MM.1S (cell line): ENCODE measurements around the gene SNRK.

Experiments used
- DNase-seq: peaks from one replicate; pipeline ENCODE4 v3.0.0-alpha.2; 2015
- H2AFZ ChIP-seq: fragments of 300-600 bp; sonication (generic); 2 replicates; pipeline ENCODE4 v1.6.0; 2016; ENCODE audit warnings: antibody characterized with exemption, low read length
- H3F3A ChIP-seq: fragments of 300-600 bp; sonication (generic); 2 replicates; pipeline ENCODE4 v1.6.1; 2016; ENCODE audit warnings: mild to moderate bottlenecking, antibody characterized with exemption, low read length, moderate library complexity, mixed read lengths; ENCODE audit not compliant: insufficient read depth
- H3K27ac ChIP-seq: fragments of 300-600 bp; sonication (generic); 2 replicates; pipeline ENCODE4 v1.5.1; 2016; ENCODE audit warnings: mild to moderate bottlenecking, low read length
- H3K27me3 ChIP-seq: fragments of 300-600 bp; sonication (generic); replicated peaks from 2 replicates; pipeline ENCODE4 v1.6.0; 2016; ENCODE audit warnings: low read length; ENCODE audit not compliant: insufficient read depth
- H3K36me3 ChIP-seq: fragments of 300-600 bp; sonication (generic); replicated peaks from 2 replicates; pipeline ENCODE4 v1.6.1; 2016; ENCODE audit warnings: mild to moderate bottlenecking, low read length, mixed read lengths; ENCODE audit not compliant: insufficient read depth
- H3K4me1 ChIP-seq: fragments of 300-600 bp; sonication (generic); 2 replicates; pipeline ENCODE4 v1.6.1; 2016; ENCODE audit warnings: low read length, mixed read lengths
- H3K4me2 ChIP-seq: fragments of 300-600 bp; sonication (generic); 2 replicates; pipeline ENCODE4 v1.6.0; 2016; ENCODE audit warnings: low read depth, low read length
- H3K4me3 ChIP-seq: fragments of 300-600 bp; sonication (generic); 2 replicates; pipeline ENCODE4 v1.5.1; 2016; ENCODE audit warnings: low read length, mixed read lengths
- H3K79me2 ChIP-seq: fragments of 300-600 bp; sonication (generic); 2 replicates; pipeline ENCODE4 v1.6.1; 2016; ENCODE audit warnings: mixed run types, low read length, mixed read lengths
- H3K9ac ChIP-seq: fragments of 300-600 bp; sonication (generic); 2 replicates; pipeline ENCODE4 v1.6.1; 2016; ENCODE audit warnings: low read length, mixed read lengths
- H3K9me2 ChIP-seq: fragments of 300-600 bp; sonication (generic); replicated peaks from 2 replicates; pipeline ENCODE4 v1.6.1; 2016; ENCODE audit warnings: mild to moderate bottlenecking, low read length, mixed read lengths; ENCODE audit not compliant: insufficient read depth
- H3K9me3 ChIP-seq: fragments of 300-600 bp; sonication (generic); replicated peaks from 2 replicates; pipeline ENCODE4 v1.6.1; 2016; ENCODE audit warnings: mild to moderate bottlenecking, low read length, mixed read lengths; ENCODE audit not compliant: insufficient read depth
- H4K20me1 ChIP-seq: fragments of 300-600 bp; sonication (generic); 2 replicates; pipeline ENCODE4 v1.6.1; 2016; ENCODE audit warnings: mild to moderate bottlenecking, low read length, moderate library complexity, mixed read lengths; ENCODE audit not compliant: insufficient read depth
- CTCF ChIP-seq: fragments of 300-600 bp; sonication (generic); IDR thresholded peaks from 2 replicates; pipeline ENCODE4 v1.5.1; 2016; ENCODE audit warnings: antibody characterized with exemption, low read length, mixed read lengths
- EZH2 ChIP-seq: fragments of 300-600 bp; sonication (generic); optimal IDR thresholded peaks from 2 replicates; pipeline ENCODE3; 2017; ENCODE audit warnings: low read depth, mild to moderate bottlenecking, antibody characterized with exemption, low read length, mixed read lengths
- EZH2phosphoT487 ChIP-seq: fragments of 300-600 bp; sonication (generic); IDR thresholded peaks from 2 replicates; pipeline ENCODE4 v1.6.1; 2018; ENCODE audit warnings: antibody characterized with exemption, low read length

Gene SNRK

DNA sequence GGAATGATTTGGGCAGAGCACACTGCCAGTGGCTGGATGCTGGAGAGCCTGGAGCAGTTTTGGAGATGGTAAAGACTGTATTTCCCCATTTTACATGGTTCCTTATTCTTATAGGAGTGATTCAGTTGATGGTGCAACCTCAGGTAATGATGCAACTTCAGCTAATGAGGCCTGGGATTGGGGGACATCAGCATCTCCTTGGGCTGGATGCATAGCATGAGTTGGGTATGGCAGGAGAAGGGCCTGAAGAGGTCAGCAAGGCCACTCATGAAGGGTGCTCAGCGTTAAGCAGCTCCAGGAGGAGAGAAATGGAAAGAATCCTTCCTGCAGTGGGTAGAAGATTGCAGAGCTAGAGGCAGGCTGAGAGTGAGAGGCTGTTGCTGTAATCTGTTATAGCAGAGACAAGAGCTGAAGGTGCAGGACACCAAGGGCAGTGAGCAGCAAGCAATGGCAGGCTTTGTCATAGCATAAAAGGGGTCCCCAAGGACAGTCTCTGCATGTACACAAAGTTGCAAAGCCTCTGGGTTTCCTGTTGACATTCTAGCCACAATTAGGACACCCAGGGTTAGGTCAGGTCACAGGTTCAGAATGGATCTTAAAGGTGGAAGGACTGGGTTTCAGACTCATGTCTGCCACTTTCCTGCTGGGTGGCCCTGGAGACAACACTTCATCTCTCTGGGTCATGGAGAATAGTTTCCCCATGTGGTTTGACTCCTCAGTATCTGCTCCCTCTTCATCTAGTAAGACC is 29.5 kb upstream of the SNRK start:
- TF ChIP-seq EZH2 (no peak), CTCF (no peak), EZH2phosphoT487 (no peak)
- no peak for DNase-seq
- no peaks in the 10 kb centered on the region for H3F3A ChIP-seq

GRCh38 chr3:43257850-43258249 is 28.5 kb upstream of the SNRK start:
- H2AFZ ChIP-seq, result no peak overlapping the region
- no peak overlapping the region for H3K4me3 ChIP-seq
- no peaks in the 10 kb centered on the region for H4K20me1 ChIP-seq
- no peak for DNase-seq
- H3K27ac ChIP-seq, result no peak overlapping the region
- H3K9me2 ChIP-seq, result no peaks in the 10 kb centered on the region
- H3K4me2 ChIP-seq, result no peak overlapping the region
- no peak overlapping the region for H3K9ac ChIP-seq
- no peaks in the 10 kb centered on the region for H3K4me1 ChIP-seq
- TF ChIP-seq EZH2 (no peak), EZH2phosphoT487 (no peak), CTCF (no peak)
- H3K9me3 ChIP-seq, result no peaks in the 10 kb centered on the region
- H3F3A ChIP-seq, result no peaks in the 10 kb centered on the region
- H3K79me2 ChIP-seq, result no peaks in the 10 kb centered on the region
- no peaks in the 10 kb centered on the region for H3K36me3 ChIP-seq
- no peaks in the 10 kb centered on the region for H3K27me3 ChIP-seq

More for the DNA sequence above, 29.5 kb upstream of the SNRK start:
- Histone ChIP-seq H3K36me3 (no peaks in the 10 kb centered on the region), H3K79me2 (no peaks in the 10 kb centered on the region), H3K27ac (no peak overlapping the region), H3K9ac (no peak overlapping the region), H3K9me2 (no peaks in the 10 kb centered on the region), H3K4me3 (no peak overlapping the region), H3K9me3 (no peaks in the 10 kb centered on the region), H3K4me1 (no peaks in the 10 kb centered on the region), H2AFZ (no peak overlapping the region), H4K20me1 (no peaks in the 10 kb centered on the region), H3K27me3 (no peaks in the 10 kb centered on the region), H3K4me2 (no peak overlapping the region)

DNA sequence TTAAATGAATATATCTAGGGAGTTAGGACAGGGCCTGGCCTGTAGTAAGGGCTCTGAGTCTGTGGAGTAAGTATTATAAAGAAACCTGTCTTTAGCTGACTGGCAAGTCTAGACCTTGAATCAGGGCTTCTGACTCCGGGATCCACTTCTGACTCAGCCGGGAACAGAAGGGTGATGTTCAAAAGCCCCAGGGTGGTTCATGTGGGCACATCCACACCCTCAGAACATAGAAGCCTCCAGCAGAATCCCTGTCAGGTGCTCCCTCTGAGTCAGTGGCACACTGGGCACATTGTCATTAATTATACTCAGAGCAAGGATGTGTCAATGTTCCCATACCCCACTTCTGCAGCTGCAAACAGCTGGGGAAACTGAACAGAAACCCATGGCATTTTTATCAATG is 26.7 kb upstream of the SNRK start:
- Histone ChIP-seq H3K9me2 (no peaks in the 10 kb centered on the region), H3K9ac (no peak overlapping the region), H3F3A (no peaks in the 10 kb centered on the region), H3K4me1 (no peaks in the 10 kb centered on the region), H4K20me1 (no peaks in the 10 kb centered on the region), H3K36me3 (no peaks in the 10 kb centered on the region), H3K27ac (no peak overlapping the region), H3K4me2 (no peak overlapping the region), H3K4me3 (no peak overlapping the region), H3K27me3 (no peaks in the 10 kb centered on the region), H3K79me2 (no peaks in the 10 kb centered on the region), H2AFZ (no peak overlapping the region), H3K9me3 (no peaks in the 10 kb centered on the region)
- no peak for DNase-seq
- TF ChIP-seq EZH2 (no peak), CTCF (no peak), EZH2phosphoT487 (no peak)
